Trophoblast cell (in vitro differentiated cells and primary cell): ENCODE results near the gene NLRC3.

Experiments used
- DNase-seq, 2 donors: peaks; one replicate each; pipeline ENCODE4 v3.0.0-alpha.2; 2016
- H2AFZ ChIP-seq: 2 replicates; pipeline ENCODE4 v1.6.1; 2013; ENCODE audit warnings: low read length, moderate library complexity, mild to moderate bottlenecking; ENCODE audit not compliant: insufficient read depth, poor library complexity
- H2AK5ac ChIP-seq: 2 replicates; pipeline ENCODE4 v1.6.1; 2013; ENCODE audit warnings: mild to moderate bottlenecking, low read length
- H2BK120ac ChIP-seq: 2 replicates; pipeline ENCODE4 v1.6.1; 2013; ENCODE audit warnings: low read length, mild to moderate bottlenecking, moderate library complexity; ENCODE audit not compliant: insufficient read depth, poor library complexity
- H2BK12ac ChIP-seq: 2 replicates; pipeline ENCODE4 v1.6.1; 2013; ENCODE audit warnings: mild to moderate bottlenecking, low read length, moderate library complexity
- H2BK5ac ChIP-seq: 2 replicates; pipeline ENCODE4 v1.6.1; 2013; ENCODE audit warnings: low read length, low read depth, moderate library complexity, mild to moderate bottlenecking; ENCODE audit not compliant: poor library complexity
- H3K14ac ChIP-seq: 2 replicates; pipeline ENCODE4 v1.6.1; 2013; ENCODE audit warnings: mild to moderate bottlenecking, low read length
- H3K18ac ChIP-seq: 2 replicates; pipeline ENCODE4 v1.6.1; 2013; ENCODE audit warnings: mild to moderate bottlenecking, low read length
- H3K23ac ChIP-seq: 2 replicates; pipeline ENCODE4 v1.6.1; 2013; ENCODE audit warnings: low read length
- H3K27ac ChIP-seq: 2 replicates; pipeline ENCODE4 v1.5.1; 2013; ENCODE audit warnings: low read depth, mild to moderate bottlenecking, inconsistent platforms, low read length, moderate library complexity
- H3K27me3 ChIP-seq: 2 replicates; pipeline ENCODE4 v1.6.1; 2013; ENCODE audit warnings: inconsistent platforms, mild to moderate bottlenecking, low read length, moderate library complexity; ENCODE audit not compliant: insufficient read depth
- H3K36me3 ChIP-seq, 2 experiments: 1 replicate in 1 of 2; 2 replicates in 1 of 2; pipeline ENCODE4 v1.6.1; 2013; ENCODE audit warnings: low read length in 2 of 2, mild to moderate bottlenecking in 2 of 2, moderate library complexity in 1 of 2; ENCODE audit not compliant: insufficient read depth in 2 of 2, control insufficient read depth in 1 of 2
- H3K4ac ChIP-seq: 2 replicates; pipeline ENCODE4 v1.6.1; 2013; ENCODE audit warnings: low read depth, mild to moderate bottlenecking, low read length, moderate library complexity
- H3K4me1 ChIP-seq, 2 experiments: 1 replicate in 1 of 2; 2 replicates in 1 of 2; pipeline ENCODE4 v1.6.1; 2013; ENCODE audit warnings: low read length in 2 of 2, mild to moderate bottlenecking in 2 of 2, moderate library complexity in 1 of 2; ENCODE audit not compliant: insufficient read depth in 2 of 2, control insufficient read depth in 1 of 2
- H3K4me2 ChIP-seq: 2 replicates; pipeline ENCODE4 v1.6.1; 2013; ENCODE audit warnings: inconsistent platforms, mild to moderate bottlenecking, low read length, moderate library complexity
- H3K4me3 ChIP-seq: 2 replicates; pipeline ENCODE4 v1.5.1; 2013; ENCODE audit warnings: mild to moderate bottlenecking, low read depth, low read length, inconsistent platforms
- H3K79me1 ChIP-seq: one replicate; pipeline ENCODE4 v1.6.1; 2013; ENCODE audit warnings: low read length
- H3K79me2 ChIP-seq: 2 replicates; pipeline ENCODE4 v1.6.1; 2013; ENCODE audit warnings: low read length, mild to moderate bottlenecking; ENCODE audit not compliant: control insufficient read depth, insufficient read depth, poor library complexity
- H3K9ac ChIP-seq: 2 replicates; pipeline ENCODE4 v1.6.1; 2013; ENCODE audit warnings: mild to moderate bottlenecking, low read length
- H3K9me3 ChIP-seq: 2 replicates; pipeline ENCODE4 v1.6.1; 2013; ENCODE audit warnings: low read depth, mild to moderate bottlenecking, control low read depth, inconsistent platforms, low read length; ENCODE audit not compliant: insufficient read depth
- H4K12ac ChIP-seq: 2 replicates; pipeline ENCODE4 v1.6.1; 2013; ENCODE audit warnings: low read depth, mild to moderate bottlenecking, low read length, moderate library complexity
- H4K8ac ChIP-seq: 2 replicates; pipeline ENCODE4 v1.6.1; 2013; ENCODE audit warnings: low read depth, mild to moderate bottlenecking, low read length, moderate library complexity
- H4K91ac ChIP-seq: one replicate; pipeline ENCODE4 v1.6.1; 2013; ENCODE audit warnings: low read depth, mild to moderate bottlenecking, low read length, moderate library complexity
- WGBS: extraction: QIAGEN DNeasy Blood & Tissue Kit; methylation state at CpG from one replicate; pipeline ENCODE4 v1.1.7; 2013; ENCODE audit warnings: missing lambda C conversion rate; ENCODE audit not compliant: insufficient read length, insufficient coverage; ENCODE audit errors: extremely low coverage; 5-methylcytosine and 5-hydroxymethylcytosine counted together

The NLRC3 gene

GRCh38 chr16:3518986-3519348 is 58.2 kb downstream of the NLRC3 start:
- H2BK5ac ChIP-seq: no peak overlapping the region
- H3K14ac ChIP-seq: no peak overlapping the region
- no peaks in the 10 kb centered on the region for H3K9me3 ChIP-seq
- no peak overlapping the region for H3K27ac ChIP-seq
- H3K9ac ChIP-seq: no peak overlapping the region
- no peak overlapping the region for H4K91ac ChIP-seq
- H3K4me2 ChIP-seq: no peak overlapping the region
- H3K18ac ChIP-seq: no peak overlapping the region
- no CpG with 5 or more reads among the region's 8 CpGs for WGBS
- no peak overlapping the region for H3K4me3 ChIP-seq
- H3K27me3 ChIP-seq: no peaks in the 10 kb centered on the region
- peaks cover 5 to 11% of the 10 kb centered on the region in 2 experiments for H3K36me3 ChIP-seq
- H4K12ac ChIP-seq: no peak overlapping the region
- H2BK120ac ChIP-seq: no peak overlapping the region
- no peak overlapping the region for H2AK5ac ChIP-seq
- H3K79me1 ChIP-seq: no peaks in the 10 kb centered on the region
- no peak for DNase-seq
- H4K8ac ChIP-seq: no peak overlapping the region
- no peaks in the 10 kb centered on the region for H3K4me1 ChIP-seq
- no peak overlapping the region for H2AFZ ChIP-seq
- H3K4ac ChIP-seq: no peak overlapping the region
- H3K79me2 ChIP-seq: no peaks in the 10 kb centered on the region
- no peak overlapping the region for H3K23ac ChIP-seq
- no peak overlapping the region for H2BK12ac ChIP-seq

DNA sequence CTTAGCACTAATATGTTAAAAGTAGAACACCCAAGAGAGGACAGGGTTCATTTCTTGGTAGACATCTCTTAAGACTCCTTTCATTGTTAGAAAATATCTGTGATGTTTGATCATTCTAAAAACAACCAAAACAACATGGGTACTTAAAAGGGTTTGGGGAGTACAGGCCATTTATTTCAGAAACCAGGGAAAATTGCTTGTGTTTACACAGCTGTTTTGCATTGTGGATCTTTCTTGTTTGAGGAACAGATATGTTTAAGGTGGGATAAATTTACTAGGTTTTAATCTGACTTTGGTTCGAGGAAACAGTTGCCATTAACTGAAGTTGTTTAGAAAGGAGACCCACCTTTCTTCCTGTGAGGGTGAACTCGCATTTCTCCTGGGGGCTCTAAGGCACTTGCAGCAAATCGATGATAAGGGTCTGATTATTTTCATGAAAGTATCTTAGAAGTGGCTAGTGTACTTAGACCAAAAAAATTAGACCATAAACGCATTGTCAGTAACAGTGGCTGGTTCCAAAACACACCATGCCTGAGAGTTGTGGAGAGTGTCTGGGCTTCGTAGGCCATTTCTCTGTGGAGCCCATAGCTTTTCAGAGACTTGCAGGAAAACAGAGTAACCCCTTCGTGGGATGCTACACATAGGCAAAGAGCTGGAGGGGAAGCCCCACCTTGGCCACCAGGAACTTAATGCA is 58.8 kb downstream of the NLRC3 start:
- Histone ChIP-seq H4K91ac (no peak overlapping the region), H3K27ac (no peak overlapping the region), H3K18ac (no peak overlapping the region), H3K4me1 (no peaks in the 10 kb centered on the region), H3K9ac (no peak overlapping the region), H3K4me2 (no peak overlapping the region), H3K23ac (no peak overlapping the region), H3K79me1 (no peaks in the 10 kb centered on the region), H2BK120ac (no peak overlapping the region), H3K9me3 (no peaks in the 10 kb centered on the region), H3K14ac (no peak overlapping the region), H2BK5ac (no peak overlapping the region), H2AFZ (no peak overlapping the region), H3K36me3 (peaks cover 4 to 11% of the 10 kb centered on the region in 2 experiments), H2BK12ac (no peak overlapping the region), H3K27me3 (no peaks in the 10 kb centered on the region), H3K4me3 (no peak overlapping the region), H3K79me2 (no peaks in the 10 kb centered on the region), H4K12ac (no peak overlapping the region), H3K4ac (no peak overlapping the region), H4K8ac (no peak overlapping the region), H2AK5ac (no peak overlapping the region)
- no peak for DNase-seq
- WGBS: no CpG with 5 or more reads among the region's 6 CpGs

GRCh38 chr16:3515897-3516296 is 61.3 kb downstream of the NLRC3 start:
- H3K14ac ChIP-seq: no peak overlapping the region

GRCh38 chr16:3514621-3515020 is 62.6 kb downstream of the NLRC3 start:
- Histone ChIP-seq H3K4ac (no peak overlapping the region), H3K4me3 (no peak overlapping the region), H3K9ac (no peak overlapping the region), H2BK120ac (no peak overlapping the region), H2AK5ac (no peak overlapping the region), H2BK12ac (no peak overlapping the region), H2AFZ (no peak overlapping the region), H4K12ac (no peak overlapping the region), H3K9me3 (no peaks in the 10 kb centered on the region), H3K27me3 (no peaks in the 10 kb centered on the region), H3K23ac (no peak overlapping the region), H3K4me2 (no peak overlapping the region), H3K4me1 (no peaks in the 10 kb centered on the region), H3K18ac (no peak overlapping the region), H4K91ac (no peak overlapping the region), H3K36me3 (peaks cover 8 to 19% of the 10 kb centered on the region in 2 experiments), H3K27ac (no peak overlapping the region), H3K79me1 (no peaks in the 10 kb centered on the region), H4K8ac (no peak overlapping the region), H3K79me2 (no peaks in the 10 kb centered on the region), H3K14ac (no peak overlapping the region), H2BK5ac (no peak overlapping the region)
- WGBS: no CpG with 5 or more reads among the region's 4 CpGs
- no peak for DNase-seq

More at GRCh38 chr16:3515897-3516296, 61.3 kb downstream of the NLRC3 start:
- Histone ChIP-seq H3K9ac (no peak overlapping the region), H3K9me3 (no peaks in the 10 kb centered on the region), H3K79me1 (no peaks in the 10 kb centered on the region), H3K79me2 (no peaks in the 10 kb centered on the region), H3K4me3 (no peak overlapping the region), H3K4me1 (no peaks in the 10 kb centered on the region), H3K27me3 (no peaks in the 10 kb centered on the region), H4K12ac (no peak overlapping the region), H3K4ac (no peak overlapping the region), H2AK5ac (no peak overlapping the region), H4K91ac (no peak overlapping the region), H3K27ac (no peak overlapping the region), H3K4me2 (no peak overlapping the region), H3K18ac (no peak overlapping the region), H2BK12ac (no peak overlapping the region), H3K36me3 (peaks cover 5 to 16% of the 10 kb centered on the region in 2 experiments), H2BK120ac (no peak overlapping the region), H4K8ac (no peak overlapping the region), H2AFZ (no peak overlapping the region), H2BK5ac (no peak overlapping the region), H3K23ac (no peak overlapping the region)
- no CpG with 5 or more reads among the region's 4 CpGs for WGBS
- no peak for DNase-seq
